ENCODE results near the gene CUBN. TPM values are rescaled to one million over a fixed set of nuclear protein-coding genes. Genes with fewer than 3 reads are reported as not detected.

The CUBN gene
- total RNA-seq, 1 experiment from 2014 or later, result 0.07 TPM

DNA sequence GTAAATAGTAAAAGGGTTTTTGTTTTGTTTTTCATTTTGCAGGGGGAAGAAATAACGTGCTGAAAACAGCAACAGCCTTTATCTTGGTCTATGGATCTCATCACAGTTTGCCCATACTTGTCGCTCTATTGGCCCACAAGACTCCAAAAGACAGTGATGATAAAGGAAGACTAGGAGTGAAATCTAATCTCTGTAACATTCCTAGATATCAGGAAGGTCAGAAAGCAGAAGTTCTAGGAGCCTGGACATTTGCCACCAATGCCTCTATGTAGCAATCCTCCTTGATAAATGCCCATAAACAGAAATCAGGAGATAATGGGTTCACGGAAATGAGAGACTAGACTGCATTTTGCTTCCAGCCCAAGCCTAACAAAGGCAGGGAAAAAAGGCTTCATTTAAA is 8.9 kb downstream of the CUBN start:
- Histone ChIP-seq H3K36me3 (ENCODE audit: low read depth) (no peaks in the 10 kb centered on the region), H3K9me3 (ENCODE audit: insufficient read depth, low read depth) (no peaks in the 10 kb centered on the region), H3K9me2 (ENCODE audit: insufficient read depth) (no peaks in the 10 kb centered on the region), H3K4me3 (no peak overlapping the region), H3F3A (ENCODE audit: insufficient read depth, low read depth) (peaks cover 5% of the 10 kb centered on the region; the same call in 1 of the 2 replicates), H3K4me2 (no peak overlapping the region), H3K79me2 (ENCODE audit: low read depth) (no peaks in the 10 kb centered on the region), H2AFZ (no peak overlapping the region), H3K27ac (no peak overlapping the region), H3K4me1 (replicated peaks; ENCODE audit: insufficient read depth) (peaks cover 24% of the 10 kb centered on the region), H3K27me3 (ENCODE audit: insufficient read depth, low read depth) (no peaks in the 10 kb centered on the region), H4K20me1 (ENCODE audit: insufficient read depth) (no peaks in the 10 kb centered on the region)
- no TSS peak for BruUV-seq (replicated peaks)
- intact Hi-C loops (cut with micrococcal nuclease; ENCODE audit: unreplicated experiment), result loop anchor here (5.0 kb wide), 1 partner anchor 112 kb away; no protein-coding TSS in a partner anchor
- ChIA-PET POLR2A (ENCODE audit: unreplicated experiment) (no interaction called here), CTCF (no interaction called here)
- DNase-seq, result no peak
- no peak for TF ChIP-seq EZH2 (IDR thresholded peaks at IDR 0.05; ENCODE audit: low read depth)
- TF ChIP-seq, protein P1, sequence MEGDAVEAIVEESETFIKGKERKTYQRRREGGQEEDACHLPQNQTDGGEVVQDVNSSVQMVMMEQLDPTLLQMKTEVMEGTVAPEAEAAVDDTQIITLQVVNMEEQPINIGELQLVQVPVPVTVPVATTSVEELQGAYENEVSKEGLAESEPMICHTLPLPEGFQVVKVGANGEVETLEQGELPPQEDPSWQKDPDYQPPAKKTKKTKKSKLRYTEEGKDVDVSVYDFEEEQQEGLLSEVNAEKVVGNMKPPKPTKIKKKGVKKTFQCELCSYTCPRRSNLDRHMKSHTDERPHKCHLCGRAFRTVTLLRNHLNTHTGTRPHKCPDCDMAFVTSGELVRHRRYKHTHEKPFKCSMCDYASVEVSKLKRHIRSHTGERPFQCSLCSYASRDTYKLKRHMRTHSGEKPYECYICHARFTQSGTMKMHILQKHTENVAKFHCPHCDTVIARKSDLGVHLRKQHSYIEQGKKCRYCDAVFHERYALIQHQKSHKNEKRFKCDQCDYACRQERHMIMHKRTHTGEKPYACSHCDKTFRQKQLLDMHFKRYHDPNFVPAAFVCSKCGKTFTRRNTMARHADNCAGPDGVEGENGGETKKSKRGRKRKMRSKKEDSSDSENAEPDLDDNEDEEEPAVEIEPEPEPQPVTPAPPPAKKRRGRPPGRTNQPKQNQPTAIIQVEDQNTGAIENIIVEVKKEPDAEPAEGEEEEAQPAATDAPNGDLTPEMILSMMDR (conservative IDR thresholded peaks at IDR 0.05), result no peak

DNA sequence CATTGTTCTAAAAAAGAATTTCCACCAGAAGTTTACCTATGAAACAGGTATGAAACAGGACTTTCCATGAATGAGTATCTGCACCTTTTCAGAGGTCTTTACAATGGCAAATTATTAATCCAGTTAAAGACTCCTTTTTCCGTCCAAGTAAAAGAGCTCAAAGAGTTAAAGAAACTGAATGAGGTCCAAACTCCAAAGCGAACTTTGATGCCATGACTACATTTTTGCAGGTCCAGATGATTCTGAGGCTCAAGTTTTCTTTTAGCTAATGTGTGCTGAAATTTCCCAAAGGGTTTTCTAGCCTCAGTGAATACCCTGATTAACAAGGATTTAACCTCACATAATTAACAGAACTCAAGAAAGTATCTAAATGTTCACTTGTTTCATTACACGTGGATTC is 9.8 kb downstream of the CUBN start:
- Histone ChIP-seq H4K20me1 (ENCODE audit: insufficient read depth) (no peaks in the 10 kb centered on the region), H3K4me3 (no peak overlapping the region), H3F3A (ENCODE audit: insufficient read depth, low read depth) (peaks cover 8% of the 10 kb centered on the region; the same call in 1 of the 2 replicates), H3K79me2 (ENCODE audit: low read depth) (no peaks in the 10 kb centered on the region), H3K4me1 (replicated peaks; ENCODE audit: insufficient read depth) (peaks cover 28% of the 10 kb centered on the region), H3K36me3 (ENCODE audit: low read depth) (no peaks in the 10 kb centered on the region), H2AFZ (no peak overlapping the region), H3K27ac (no peak overlapping the region), H3K4me2 (no peak overlapping the region), H3K9me3 (ENCODE audit: insufficient read depth, low read depth) (no peaks in the 10 kb centered on the region), H3K27me3 (ENCODE audit: insufficient read depth, low read depth) (no peaks in the 10 kb centered on the region), H3K9me2 (ENCODE audit: insufficient read depth) (no peaks in the 10 kb centered on the region)
- TF ChIP-seq, protein P1 (conservative IDR thresholded peaks at IDR 0.05), result no peak
- no peak for TF ChIP-seq EZH2 (IDR thresholded peaks at IDR 0.05; ENCODE audit: low read depth)
- intact Hi-C loops (cut with micrococcal nuclease; ENCODE audit: unreplicated experiment), result loop anchor here (5.0 kb wide), 1 partner anchor 112 kb away; no protein-coding TSS in a partner anchor
- DNase-seq, result no peak
- no TSS peak for BruUV-seq (replicated peaks)
- CTCF ChIA-PET, result no interaction called here
- POLR2A ChIA-PET (ENCODE audit: unreplicated experiment), result no interaction called here

DNA sequence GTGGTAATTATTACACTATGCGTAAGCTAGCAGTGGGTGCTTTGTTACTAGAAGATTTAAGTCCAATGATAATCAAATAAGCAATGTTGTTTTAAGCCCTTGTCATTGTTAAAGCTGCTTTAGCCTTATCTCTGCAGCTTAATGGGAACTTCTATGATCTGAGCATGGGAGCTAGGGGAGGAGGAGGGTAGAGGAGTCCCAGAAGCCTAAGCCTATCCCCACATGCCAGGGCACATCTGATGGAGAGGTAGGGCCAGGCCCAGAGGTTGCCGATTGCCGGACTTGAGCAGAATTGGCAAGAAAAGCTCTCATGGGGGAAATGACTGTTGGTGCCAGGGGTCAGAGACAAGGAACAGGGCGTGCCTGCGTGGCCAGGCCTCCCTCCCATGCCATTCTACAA is 13.4 kb downstream of the CUBN start:
- DNase-seq, result no peak
- Histone ChIP-seq H3K9me2 (ENCODE audit: insufficient read depth) (no peaks in the 10 kb centered on the region), H2AFZ (no peak overlapping the region), H3K79me2 (ENCODE audit: low read depth) (no peaks in the 10 kb centered on the region), H3K27me3 (ENCODE audit: insufficient read depth, low read depth) (no peaks in the 10 kb centered on the region), H3K27ac (no peak overlapping the region), H3K4me3 (no peak overlapping the region; the same call in 1 of the 2 replicates), H4K20me1 (ENCODE audit: insufficient read depth) (no peaks in the 10 kb centered on the region), H3K36me3 (ENCODE audit: low read depth) (no peaks in the 10 kb centered on the region), H3K4me2 (peak overlapping the region; percentile 91), H3K9me3 (ENCODE audit: insufficient read depth, low read depth) (no peaks in the 10 kb centered on the region), H3K4me1 (replicated peaks; ENCODE audit: insufficient read depth) (peaks cover 20% of the 10 kb centered on the region), H3F3A (ENCODE audit: insufficient read depth, low read depth) (peaks cover 3% of the 10 kb centered on the region; the same call in 1 of the 2 replicates)
- ChIA-PET CTCF (no interaction called here), POLR2A (ENCODE audit: unreplicated experiment) (interaction anchor here (0.5 kb wide), 2 partner anchors 14 to 41 kb away, joined by 6 read pairs; no protein-coding TSS in a partner anchor)
- no peak for TF ChIP-seq EZH2 (IDR thresholded peaks at IDR 0.05; ENCODE audit: low read depth)
- TF ChIP-seq, protein P1 (conservative IDR thresholded peaks at IDR 0.05), result no peak
- intact Hi-C loops (cut with micrococcal nuclease; ENCODE audit: unreplicated experiment), result no loop called here
- BruUV-seq (replicated peaks), result no TSS peak
